H9 (cell line): ENCODE measurements around the gene LRRC7. TPM values are rescaled to one million over a fixed set of nuclear protein-coding genes. Genes with fewer than 3 reads are reported as not detected.

Source experiments
- DNase-seq: peaks from one replicate; pipeline ENCODE4 v3.0.0-alpha.2; 2017
- H2AFZ ChIP-seq: one replicate; pipeline ENCODE4 v1.6.1; 2013; ENCODE audit warnings: mild to moderate bottlenecking, low read length, control low read depth, moderate library complexity
- H2AK5ac ChIP-seq: 2 replicates; pipeline ENCODE4 v1.6.1; 2013; ENCODE audit warnings: low read length, control low read depth, mixed read lengths; ENCODE audit not compliant: insufficient read length
- H2BK120ac ChIP-seq: one replicate; pipeline ENCODE4 v1.6.1; 2013; ENCODE audit warnings: low read depth, mild to moderate bottlenecking, low read length, control low read depth, inconsistent platforms; ENCODE audit not compliant: poor library complexity, severe bottlenecking
- H2BK12ac ChIP-seq: 2 replicates; pipeline ENCODE4 v1.6.1; 2013; ENCODE audit warnings: low read length, control low read depth, mixed read lengths, low read depth; ENCODE audit not compliant: insufficient read length
- H2BK15ac ChIP-seq: 2 replicates; pipeline ENCODE4 v1.6.1; 2013; ENCODE audit warnings: low read depth, low read length, control low read depth
- H2BK20ac ChIP-seq: one replicate; pipeline ENCODE4 v1.6.1; 2013; ENCODE audit warnings: low read depth, mild to moderate bottlenecking, low read length, control low read depth, inconsistent platforms; ENCODE audit not compliant: poor library complexity, severe bottlenecking
- H2BK5ac ChIP-seq: 2 replicates; pipeline ENCODE4 v1.6.1; 2013; ENCODE audit warnings: low read length, control low read depth, mixed read lengths; ENCODE audit not compliant: insufficient read length
- H3K14ac ChIP-seq: 2 replicates; pipeline ENCODE4 v1.6.1; 2013; ENCODE audit warnings: low read length, control low read depth; ENCODE audit not compliant: insufficient read depth
- H3K18ac ChIP-seq: 2 replicates; pipeline ENCODE4 v1.6.1; 2013; ENCODE audit warnings: low read depth, mild to moderate bottlenecking, mixed read lengths, low read length, control low read depth; ENCODE audit not compliant: insufficient read length
- H3K23ac ChIP-seq: 2 replicates; pipeline ENCODE4 v1.6.1; 2013; ENCODE audit warnings: low read length, control low read depth, mixed read lengths, low read depth; ENCODE audit not compliant: insufficient read length
- H3K23me2 ChIP-seq: 2 replicates; pipeline ENCODE4 v1.6.1; 2013; ENCODE audit warnings: low read depth, mild to moderate bottlenecking, mixed read lengths, low read length, control low read depth; ENCODE audit not compliant: insufficient read length, poor library complexity, severe bottlenecking
- H3K27ac ChIP-seq: 2 replicates; pipeline ENCODE4 v1.5.1; 2013; ENCODE audit warnings: low read length, control low read depth, mixed read lengths, low read depth; ENCODE audit not compliant: insufficient read length
- H3K27me3 ChIP-seq: 2 replicates; pipeline ENCODE4 v1.6.1; 2013; ENCODE audit warnings: low read length, control low read depth, inconsistent platforms; ENCODE audit not compliant: insufficient read depth
- H3K4ac ChIP-seq: 2 replicates; pipeline ENCODE4 v1.6.1; 2013; ENCODE audit warnings: low read depth, mild to moderate bottlenecking, control low read depth, inconsistent platforms, low read length, moderate library complexity
- H3K4me1 ChIP-seq: 2 replicates; pipeline ENCODE4 v1.6.1; 2013; ENCODE audit warnings: low read length, control low read depth, inconsistent platforms; ENCODE audit not compliant: insufficient read depth
- H3K4me2 ChIP-seq: 2 replicates; pipeline ENCODE4 v1.6.1; 2013; ENCODE audit warnings: low read length, control low read depth, mixed read lengths; ENCODE audit not compliant: insufficient read length, insufficient read depth
- H3K56ac ChIP-seq: 2 replicates; pipeline ENCODE4 v1.6.1; 2013; ENCODE audit warnings: low read depth, mild to moderate bottlenecking, mixed read lengths, low read length, control low read depth; ENCODE audit not compliant: insufficient read length
- H3K79me1 ChIP-seq: 2 replicates; pipeline ENCODE4 v1.6.1; 2013; ENCODE audit warnings: low read depth, mild to moderate bottlenecking, moderate library complexity, low read length, control low read depth, inconsistent platforms; ENCODE audit not compliant: insufficient read depth, poor library complexity, severe bottlenecking
- H3K79me2 ChIP-seq: 2 replicates; pipeline ENCODE4 v1.6.1; 2013; ENCODE audit warnings: low read length, control low read depth, inconsistent platforms; ENCODE audit not compliant: insufficient read depth
- H3K9ac ChIP-seq: 2 replicates; pipeline ENCODE4 v1.6.1; 2013; ENCODE audit warnings: low read length, control low read depth, mixed read lengths; ENCODE audit not compliant: insufficient read length; ENCODE audit errors: extremely low read depth
- H3K9me3 ChIP-seq: one replicate; pipeline ENCODE4 v1.6.1; 2013; ENCODE audit warnings: low read depth, low read length, inconsistent platforms; ENCODE audit not compliant: control insufficient read depth
- H3T11ph ChIP-seq: one replicate; pipeline ENCODE4 v1.6.1; 2013; ENCODE audit warnings: mild to moderate bottlenecking, low read length, control low read depth, inconsistent platforms
- H4K20me1 ChIP-seq: one replicate; pipeline ENCODE4 v1.6.1; 2013; ENCODE audit not compliant: control insufficient read depth, insufficient read length, insufficient read depth
- H4K5ac ChIP-seq: 2 replicates; pipeline ENCODE4 v1.6.1; 2013; ENCODE audit warnings: low read depth, mild to moderate bottlenecking, mixed read lengths, low read length, control low read depth; ENCODE audit not compliant: insufficient read length
- H4K8ac ChIP-seq: replicated peaks from 2 replicates; pipeline ENCODE4 v1.6.1; 2013; ENCODE audit warnings: low read length, control low read depth, mixed read lengths, low read depth; ENCODE audit not compliant: insufficient read length
- H4K91ac ChIP-seq: 2 replicates; pipeline ENCODE4 v1.6.1; 2013; ENCODE audit warnings: low read depth, mild to moderate bottlenecking, moderate library complexity, mixed read lengths, low read length, control low read depth; ENCODE audit not compliant: insufficient read length
- H3K27ac Mint-ChIP-seq, 3 experiments: 2 replicates in 2 of 3; 3 replicates in 1 of 3; pipeline ENCODE4 v1.8.0; 2020 to 2021; ENCODE audit warnings: mixed read lengths in 3 of 3, mild to moderate bottlenecking in 1 of 3, moderate library complexity in 1 of 3
- H3K27me3 Mint-ChIP-seq: 2 replicates; pipeline ENCODE4 v1.8.0; 2021; ENCODE audit warnings: low read depth, mild to moderate bottlenecking, moderate library complexity, mixed read lengths
- H3K36me3 Mint-ChIP-seq, 3 experiments: 2 replicates in 2 of 3; 3 replicates in 1 of 3; pipeline ENCODE4 v1.8.0; 2020 to 2021; ENCODE audit warnings: low read depth in 3 of 3, mixed read lengths in 3 of 3; ENCODE audit not compliant: insufficient read depth in 1 of 3
- H3K4me1 Mint-ChIP-seq, 2 experiments: 2 replicates each; pipeline ENCODE4 v1.8.0; 2020; ENCODE audit warnings: mixed read lengths in 2 of 2
- H3K4me3 Mint-ChIP-seq, 2 experiments: 2 replicates in 1 of 2; 3 replicates in 1 of 2; pipeline ENCODE4 v1.8.0; 2020 to 2021; ENCODE audit warnings: mild to moderate bottlenecking in 2 of 2, mixed read lengths in 2 of 2, moderate library complexity in 1 of 2
- H3K9me3 Mint-ChIP-seq, 2 experiments: 2 replicates in 1 of 2; 3 replicates in 1 of 2; pipeline ENCODE4 v1.8.0; 2020; ENCODE audit warnings: mild to moderate bottlenecking in 2 of 2, mixed read lengths in 2 of 2, moderate library complexity in 1 of 2
- CTCF ChIP-seq: fragments of 200-600 bp; sonication (generic); conservative IDR thresholded peaks from 3 replicates; pipeline ENCODE4 v1.8.0; 2021; ENCODE audit warnings: antibody characterized with exemption, mild to moderate bottlenecking
- WGBS: extraction: QIAGEN DNeasy Blood & Tissue Kit; methylation state at CpG from one replicate; pipeline ENCODE4 v1.1.7; 2013; ENCODE audit warnings: missing lambda C conversion rate, low lambda C conversion rate, mixed read lengths; ENCODE audit not compliant: insufficient read length; ENCODE audit errors: extremely low coverage; 5-methylcytosine and 5-hydroxymethylcytosine counted together
- total RNA-seq: library from RNA; stranded (reverse); gene quantifications from 2 replicates; pipeline ENCODE4 v1.2.1, GENCODE V29; 2021

The LRRC7 gene
- total RNA-seq, 1 experiment from 2014 or later: not detected

GRCh38 chr1:69524015-69524414 is 43.7 kb upstream of the LRRC7 start:
- TF ChIP-seq CTCF: no peak
- no peaks in the 10 kb centered on the region for H3K36me3 Mint-ChIP-seq
- H2BK120ac ChIP-seq: no peak overlapping the region
- no peak overlapping the region for H4K5ac ChIP-seq
- H2BK12ac ChIP-seq: no peak overlapping the region
- no peak overlapping the region for H4K91ac ChIP-seq
- no peaks in the 10 kb centered on the region for H3K79me1 ChIP-seq
- no CpG with 5 or more reads among the region's 1 CpG for WGBS
- no peak overlapping the region for H3K56ac ChIP-seq
- no peaks in the 10 kb centered on the region for H3K23me2 ChIP-seq
- no peaks in the 10 kb centered on the region for H3K27me3 Mint-ChIP-seq
- H3K27ac ChIP-seq: no peak overlapping the region
- no peak overlapping the region for H3K4me3 Mint-ChIP-seq
- H2BK20ac ChIP-seq: no peak overlapping the region
- H3K4me1 ChIP-seq: no peaks in the 10 kb centered on the region
- H3T11ph ChIP-seq: no peak overlapping the region
- no peak overlapping the region for H3K9ac ChIP-seq
- H2AFZ ChIP-seq: no peak overlapping the region
- H3K23ac ChIP-seq: no peak overlapping the region
- no peak overlapping the region for H3K4me2 ChIP-seq
- H4K8ac ChIP-seq: no peak overlapping the region
- no peaks in the 10 kb centered on the region for H3K27me3 ChIP-seq
- no peak for DNase-seq
- H3K4ac ChIP-seq: no peak overlapping the region
- no peak overlapping the region for H2AK5ac ChIP-seq
- no peak overlapping the region for H2BK15ac ChIP-seq
- no peaks in the 10 kb centered on the region for H3K9me3 ChIP-seq
- H3K18ac ChIP-seq: no peak overlapping the region
- H2BK5ac ChIP-seq: no peak overlapping the region
- H3K14ac ChIP-seq: no peak overlapping the region
- H3K4me1 Mint-ChIP-seq: no peaks in the 10 kb centered on the region
- no peaks in the 10 kb centered on the region for H4K20me1 ChIP-seq
- no peak overlapping the region; a peak in 1 of 7 replicates for H3K27ac Mint-ChIP-seq
- H3K79me2 ChIP-seq: no peaks in the 10 kb centered on the region
- H3K9me3 Mint-ChIP-seq: no peaks in the 10 kb centered on the region
